HepG2 (cell line): Measurements from ENCODE around the gene RRAS. TPM values are rescaled to one million over a fixed set of nuclear protein-coding genes. Genes with fewer than 3 reads are reported as not detected.

Experiments used
- CHD4 ChIP-seq: fragments of 200-600 bp; sonication (generic); IDR thresholded peaks from 2 replicates; pipeline ENCODE4 v1.7.0; 2017; ENCODE audit warnings: mild to moderate bottlenecking, low read length, borderline replicate concordance
- CREB1 ChIP-seq, 2 experiments: fragments of 450-650 bp in 1 of 2; IDR thresholded peaks; 2 replicates each; pipeline ENCODE4 v1.6.1; 2016 to 2017; ENCODE audit warnings: control low read depth in 1 of 2, mild to moderate bottlenecking in 1 of 2, missing compliant biosample characterization in 1 of 2, missing genetic modification characterization in 1 of 2
- HNF1A ChIP-seq, 2 experiments: sonication (generic) in 1 of 2; formaldehyde crosslinking in 1 of 2; IDR thresholded peaks; 2 replicates each; pipeline versions ENCODE4 v1.4.0 to v1.6.1; 2016 to 2020; ENCODE audit warnings: borderline replicate concordance in 1 of 2, low read depth in 1 of 2, mild to moderate bottlenecking in 1 of 2, missing genetic modification reagents in 1 of 2
- HNRNPH1 ChIP-seq: fragments of 200-400 bp; formaldehyde crosslinking; optimal IDR thresholded peaks from 2 replicates; pipeline ENCODE3; 2017; ENCODE audit warnings: mild to moderate bottlenecking, low read depth, low read length
- IKZF1 ChIP-seq: fragments of 450-650 bp; IDR thresholded peaks from 2 replicates; pipeline ENCODE4 v1.7.1; 2016
- MATR3 ChIP-seq: sonication (generic); formaldehyde crosslinking; IDR thresholded peaks from 2 replicates; pipeline ENCODE4 v1.4.0; 2020; ENCODE audit warnings: missing genetic modification reagents
- NR1H2 ChIP-seq: sonication (generic); formaldehyde crosslinking; IDR thresholded peaks from 2 replicates; pipeline ENCODE4 v1.8.1; 2022; ENCODE audit warnings: low read depth, missing genetic modification reagents, borderline replicate concordance
- NR2F2 ChIP-seq: IDR thresholded peaks from 2 replicates; pipeline ENCODE4 v1.6.1; 2012; ENCODE audit warnings: low read depth, inconsistent platforms, borderline replicate concordance
- NR2F6 ChIP-seq, 2 experiments: IDR thresholded peaks; 2 replicates each; pipeline ENCODE4 v1.6.1; 2016; ENCODE audit warnings: antibody characterized with exemption in 1 of 2, mild to moderate bottlenecking in 1 of 2
- POLR2A ChIP-seq, 2 experiments: IDR thresholded peaks; 2 replicates each; pipeline ENCODE4 v1.6.1; 2011; ENCODE audit warnings: low read depth in 2 of 2, low read length in 2 of 2, mild to moderate bottlenecking in 1 of 2, moderate library complexity in 1 of 2; ENCODE audit not compliant: insufficient read depth in 1 of 2
- TOPORS ChIP-seq: sonication (generic); formaldehyde crosslinking; IDR thresholded peaks from 2 replicates; pipeline ENCODE4 v1.8.0; 2023; ENCODE audit warnings: mild to moderate bottlenecking, missing genetic modification reagents
- ZFP36L1 ChIP-seq: sonication (generic); formaldehyde crosslinking; IDR thresholded peaks from 2 replicates; pipeline ENCODE4 v1.8.0; 2022; ENCODE audit warnings: mild to moderate bottlenecking, missing genetic modification reagents, moderate library complexity
- ZFP37 ChIP-seq: sonication (generic); formaldehyde crosslinking; IDR thresholded peaks from 2 replicates; pipeline ENCODE4 v1.4.0; 2020; ENCODE audit warnings: missing genetic modification reagents, borderline replicate concordance
- ZNF501 ChIP-seq: sonication (generic); formaldehyde crosslinking; IDR thresholded peaks from 2 replicates; pipeline ENCODE4 v1.5.1; 2020; ENCODE audit warnings: mild to moderate bottlenecking, moderate library complexity, missing genetic modification reagents
- ZNF7 ChIP-seq: IDR thresholded peaks from 2 replicates; pipeline ENCODE4 v1.6.1; 2016; ENCODE audit warnings: missing biosample characterization, missing genetic modification reagents
- ZNF839 ChIP-seq: sonication (generic); formaldehyde crosslinking; IDR thresholded peaks from 2 replicates; pipeline ENCODE4 v1.4.0; 2020; ENCODE audit warnings: missing genetic modification reagents, mild to moderate bottlenecking, borderline replicate concordance
- ZNF850 ChIP-seq: sonication (generic); formaldehyde crosslinking; conservative IDR thresholded peaks from 2 replicates; pipeline ENCODE4 v1.9.0; 2021; ENCODE audit warnings: mild to moderate bottlenecking, missing genetic modification reagents
- polyA plus RNA-seq, 8 experiments: library from polyadenylated mRNA; depleted of rRNA in 3 of 8; stranded (reverse) in 7 of 8; unstranded in 1 of 8; fragments of >200 nt; fragmentation: Illumina TruSeq in 4 of 8; extraction: Trizol in 4 of 8; gene quantifications; 2 replicates each; pipeline versions ENCODE4 v1.2.1 to v1.2.3, GENCODE V29; 2011 to 2016; ENCODE audit warnings: low read depth in 4 of 8, missing spikeins in 1 of 8, mixed read lengths in 1 of 8; ENCODE audit not compliant: insufficient read depth in 1 of 8
- total RNA-seq, 5 experiments: library from RNA; depleted of rRNA; stranded (reverse); fragments of >200 nt; fragmentation: Illumina TruSeq; extraction: Trizol; gene quantifications; 2 replicates each; pipeline ENCODE4 v1.2.3, GENCODE V29; 2016; ENCODE audit warnings: low read depth in 1 of 5
- TF ChIP-seq, protein P1 (sequence below): sonication (generic); formaldehyde crosslinking; IDR thresholded peaks from 2 replicates; pipeline ENCODE4 v1.4.0; 2020; ENCODE audit warnings: missing genetic modification reagents
- TF ChIP-seq, protein P2 (sequence below): sonication (generic); formaldehyde crosslinking; IDR thresholded peaks from 2 replicates; pipeline ENCODE4 v1.4.0; 2020; ENCODE audit warnings: mild to moderate bottlenecking, missing genetic modification reagents

Gene RRAS
- total and polyA plus RNA-seq, 2 of the 13 experiments (the other 11 are each of a cell fraction or from before 2014, with no cell fraction given), result 1.5 to 12.0 TPM

GRCh38 chr19:49640113-49640898, at the start of gene RRAS (continued):
- TF ChIP-seq ZFP36L1 (CRISPR knock-in tag) (peak; percentile 75; the same call in 1 of the 2 replicates), CHD4 (no peak), MATR3 (CRISPR knock-in tag) (no peak), ZFP37 (CRISPR knock-in tag) (no peak), NR2F2 (no peak), NR1H2 (CRISPR knock-in tag) (no peak), HNF1A (IDR thresholded peaks at IDR 0.05; ENCODE audit: low read depth) (peak; percentile 12; the same call in 1 of the 2 replicates), HNF1A (CRISPR knock-in tag; IDR thresholded peaks at IDR 0.05; ENCODE audit: borderline replicate concordance) (peak; percentile 75; the same call in 1 of the 2 replicates), HNRNPH1 (no peak), NR2F6 (IDR thresholded peaks at IDR 0.05) (0 out of 2 replicates have a peak, but pooled peaks have one; percentile 18), NR2F6 (CRISPR knock-in tag; IDR thresholded peaks at IDR 0.05) (peak; percentile 51; the same call in 1 of the 2 replicates), TOPORS (CRISPR knock-in tag) (no peak), POLR2A (IDR thresholded peaks at IDR 0.05; ENCODE audit: insufficient read depth in 1 of 2, low read depth in 2 of 2, low read length in 2 of 2) (peak in 1 of 2 experiments; percentile 76; a peak in 3 of 4 replicates), CREB1 (IDR thresholded peaks at IDR 0.05) (peak; percentile 55; the same call in 1 of the 2 replicates), CREB1 (CRISPR knock-in tag; IDR thresholded peaks at IDR 0.05) (peak; percentile 87), ZNF7 (CRISPR knock-in tag) (no peak), IKZF1 (no peak), ZNF501 (CRISPR knock-in tag) (peak; percentile 78; the same call in 1 of the 2 replicates), ZNF839 (CRISPR knock-in tag) (no peak), ZNF850 (CRISPR knock-in tag) (no peak)
- TF ChIP-seq, protein P1, sequence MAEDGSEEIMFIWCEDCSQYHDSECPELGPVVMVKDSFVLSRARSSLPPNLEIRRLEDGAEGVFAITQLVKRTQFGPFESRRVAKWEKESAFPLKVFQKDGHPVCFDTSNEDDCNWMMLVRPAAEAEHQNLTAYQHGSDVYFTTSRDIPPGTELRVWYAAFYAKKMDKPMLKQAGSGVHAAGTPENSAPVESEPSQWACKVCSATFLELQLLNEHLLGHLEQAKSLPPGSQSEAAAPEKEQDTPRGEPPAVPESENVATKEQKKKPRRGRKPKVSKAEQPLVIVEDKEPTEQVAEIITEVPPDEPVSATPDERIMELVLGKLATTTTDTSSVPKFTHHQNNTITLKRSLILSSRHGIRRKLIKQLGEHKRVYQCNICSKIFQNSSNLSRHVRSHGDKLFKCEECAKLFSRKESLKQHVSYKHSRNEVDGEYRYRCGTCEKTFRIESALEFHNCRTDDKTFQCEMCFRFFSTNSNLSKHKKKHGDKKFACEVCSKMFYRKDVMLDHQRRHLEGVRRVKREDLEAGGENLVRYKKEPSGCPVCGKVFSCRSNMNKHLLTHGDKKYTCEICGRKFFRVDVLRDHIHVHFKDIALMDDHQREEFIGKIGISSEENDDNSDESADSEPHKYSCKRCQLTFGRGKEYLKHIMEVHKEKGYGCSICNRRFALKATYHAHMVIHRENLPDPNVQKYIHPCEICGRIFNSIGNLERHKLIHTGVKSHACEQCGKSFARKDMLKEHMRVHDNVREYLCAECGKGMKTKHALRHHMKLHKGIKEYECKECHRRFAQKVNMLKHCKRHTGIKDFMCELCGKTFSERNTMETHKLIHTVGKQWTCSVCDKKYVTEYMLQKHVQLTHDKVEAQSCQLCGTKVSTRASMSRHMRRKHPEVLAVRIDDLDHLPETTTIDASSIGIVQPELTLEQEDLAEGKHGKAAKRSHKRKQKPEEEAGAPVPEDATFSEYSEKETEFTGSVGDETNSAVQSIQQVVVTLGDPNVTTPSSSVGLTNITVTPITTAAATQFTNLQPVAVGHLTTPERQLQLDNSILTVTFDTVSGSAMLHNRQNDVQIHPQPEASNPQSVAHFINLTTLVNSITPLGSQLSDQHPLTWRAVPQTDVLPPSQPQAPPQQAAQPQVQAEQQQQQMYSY (CRISPR knock-in tag), result no peak
- TF ChIP-seq, protein P2, sequence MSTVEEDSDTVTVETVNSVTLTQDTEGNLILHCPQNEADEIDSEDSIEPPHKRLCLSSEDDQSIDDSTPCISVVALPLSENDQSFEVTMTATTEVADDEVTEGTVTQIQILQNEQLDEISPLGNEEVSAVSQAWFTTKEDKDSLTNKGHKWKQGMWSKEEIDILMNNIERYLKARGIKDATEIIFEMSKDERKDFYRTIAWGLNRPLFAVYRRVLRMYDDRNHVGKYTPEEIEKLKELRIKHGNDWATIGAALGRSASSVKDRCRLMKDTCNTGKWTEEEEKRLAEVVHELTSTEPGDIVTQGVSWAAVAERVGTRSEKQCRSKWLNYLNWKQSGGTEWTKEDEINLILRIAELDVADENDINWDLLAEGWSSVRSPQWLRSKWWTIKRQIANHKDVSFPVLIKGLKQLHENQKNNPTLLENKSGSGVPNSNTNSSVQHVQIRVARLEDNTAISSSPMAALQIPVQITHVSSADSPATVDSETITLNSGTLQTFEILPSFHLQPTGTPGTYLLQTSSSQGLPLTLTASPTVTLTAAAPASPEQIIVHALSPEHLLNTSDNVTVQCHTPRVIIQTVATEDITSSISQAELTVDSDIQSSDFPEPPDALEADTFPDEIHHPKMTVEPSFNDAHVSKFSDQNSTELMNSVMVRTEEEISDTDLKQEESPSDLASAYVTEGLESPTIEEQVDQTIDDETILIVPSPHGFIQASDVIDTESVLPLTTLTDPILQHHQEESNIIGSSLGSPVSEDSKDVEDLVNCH (CRISPR knock-in tag), result no peak
